HG02884 (cell line): ENCODE measurements around the gene PSMB8.

Experiments
- ATAC-seq: cut with Tn5 transposase; IDR thresholded peaks from one replicate; pipeline ENCODE4 v1.9.1; 2021; ENCODE audit warnings: mild to moderate bottlenecking, moderate library complexity; ENCODE audit not compliant: unreplicated experiment

Gene PSMB8

GRCh38 chr6:32857156-32857891, 13.5 kb upstream of the PSMB8 start:
- no peak for ATAC-seq

DNA sequence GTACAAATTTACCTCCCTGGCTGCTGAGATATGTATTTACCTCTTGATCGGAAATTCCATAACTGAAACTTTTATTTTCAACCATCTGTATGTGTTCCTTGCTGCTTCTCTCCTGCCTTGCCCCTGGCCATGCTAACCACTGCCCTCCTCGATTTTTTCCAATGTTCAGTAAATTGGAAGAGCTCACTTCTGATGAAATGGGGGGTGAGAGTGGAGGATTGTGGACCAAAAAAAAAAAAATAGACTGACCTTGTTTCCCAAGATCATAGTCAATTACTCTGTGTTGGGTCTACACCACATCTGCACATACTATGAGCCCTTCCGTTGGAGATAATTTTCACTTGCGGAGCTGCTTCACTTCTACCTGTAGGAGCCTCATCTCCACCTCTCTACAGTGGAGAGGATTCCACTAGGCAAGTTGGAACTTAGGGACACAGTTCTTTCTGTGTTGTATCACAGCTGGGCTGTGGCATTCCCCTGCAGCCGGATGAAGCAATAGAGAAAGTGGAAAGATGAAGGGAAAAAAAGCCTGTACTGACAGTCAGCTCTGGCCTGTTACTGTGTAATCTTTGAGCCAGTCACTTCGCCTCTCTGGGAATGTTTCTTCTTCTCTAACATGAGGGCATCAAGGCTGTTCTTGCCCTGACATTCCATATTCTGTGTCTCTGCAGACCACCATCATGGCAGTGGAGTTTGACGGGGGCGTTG, 11.8 kb upstream of the PSMB8 start:
- ATAC-seq, result no peak

- ATAC-seq, result peak; percentile 22
These were observed 10.7 kb upstream of the PSMB8 start for GRCh38 chr6:32854376-32855178.

DNA sequence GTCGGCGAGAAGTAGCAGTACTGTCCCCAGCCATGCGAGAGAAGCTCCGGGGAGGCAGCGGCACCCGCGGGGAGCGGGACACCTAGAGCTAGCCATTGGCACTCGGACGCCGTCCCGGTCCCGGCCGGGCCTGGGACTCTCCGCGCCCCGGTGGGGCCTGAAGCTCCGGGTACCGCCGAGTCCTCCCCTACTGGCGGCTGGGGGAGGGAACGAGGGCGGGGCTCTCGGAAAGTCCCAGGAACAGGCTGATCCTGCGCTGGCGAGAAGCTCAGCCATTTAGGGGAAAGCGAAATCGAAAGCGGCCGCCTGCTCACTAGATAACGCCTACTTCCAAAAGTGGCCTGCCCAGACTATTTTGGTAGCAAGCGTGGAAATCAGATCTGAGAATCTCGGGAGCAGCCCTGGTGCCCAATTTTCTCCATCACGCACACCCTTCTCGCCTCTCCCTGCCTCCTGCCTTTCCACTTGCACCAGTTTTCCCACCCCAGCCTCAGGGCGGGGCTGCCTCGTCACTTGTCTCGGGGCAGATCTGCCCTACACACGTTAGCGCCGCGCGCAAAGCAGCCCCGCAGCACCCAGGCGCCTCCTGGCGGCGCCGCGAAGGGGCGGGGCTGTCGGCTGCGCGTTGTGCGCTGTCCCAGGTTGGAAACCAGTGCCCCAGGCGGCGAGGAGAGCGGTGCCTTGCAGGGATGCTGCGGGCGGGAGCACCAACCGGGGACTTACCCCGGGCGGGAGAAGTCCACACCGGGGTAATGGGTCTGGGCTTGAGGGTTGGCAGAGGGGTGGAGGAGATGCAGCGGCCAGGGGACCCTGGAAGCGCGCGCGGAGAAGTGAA, 9.9 kb upstream of the PSMB8 start, which contains the start of the genes PSMB9 and TAP1:
TSS of gene PSMB9 (plus strand) at position 652 of the 835 bp plus-strand sequence. CDS start at position 690, 38 bp downstream.
TSS of gene TAP1 (minus strand) at position 164 of the 835 bp plus-strand sequence. CDS start at position 96, 68 bp downstream.
- ATAC-seq, result peak; percentile 82

DNA sequence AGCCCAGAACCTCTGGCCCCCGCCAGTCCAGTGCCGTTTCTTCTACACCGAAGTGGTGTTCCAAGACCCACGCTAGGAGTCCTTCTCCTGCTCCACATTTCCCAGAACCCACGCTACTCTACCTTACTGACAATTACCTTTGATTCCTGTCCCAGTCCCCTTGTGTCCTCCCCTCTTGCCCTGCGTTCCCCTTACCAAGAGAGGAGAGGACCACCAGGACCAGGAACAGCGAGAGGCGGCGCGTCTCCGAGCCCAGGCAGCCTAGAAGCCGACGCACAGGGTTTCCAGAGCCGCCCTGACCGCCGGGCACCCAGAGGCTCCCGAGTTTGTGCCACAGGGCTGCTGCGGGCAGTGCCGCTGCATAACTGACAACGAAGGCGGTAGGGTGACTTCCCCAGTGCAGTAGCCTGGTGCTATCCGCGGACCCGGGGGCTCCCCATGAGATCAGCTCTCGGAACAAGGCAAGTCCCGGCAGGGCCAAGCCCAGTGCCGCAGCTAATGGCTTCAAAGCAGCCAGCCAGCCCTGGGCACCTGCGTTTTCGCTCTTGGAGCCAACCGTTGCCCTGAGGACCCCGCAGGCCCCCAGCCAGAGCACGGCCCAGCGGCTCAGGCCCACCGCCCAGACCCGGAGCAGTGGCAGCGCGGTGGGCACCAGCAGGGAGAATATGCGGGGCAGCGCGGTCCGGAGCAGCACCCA, 9.1 kb upstream of the PSMB8 start:
- no peak for ATAC-seq

GRCh38 chr6:32852018-32852843, 8.4 kb upstream of the PSMB8 start:
- no peak for ATAC-seq

GRCh38 chr6:32851025-32851424, 7.2 kb upstream of the PSMB8 start:
- ATAC-seq, result no peak

DNA sequence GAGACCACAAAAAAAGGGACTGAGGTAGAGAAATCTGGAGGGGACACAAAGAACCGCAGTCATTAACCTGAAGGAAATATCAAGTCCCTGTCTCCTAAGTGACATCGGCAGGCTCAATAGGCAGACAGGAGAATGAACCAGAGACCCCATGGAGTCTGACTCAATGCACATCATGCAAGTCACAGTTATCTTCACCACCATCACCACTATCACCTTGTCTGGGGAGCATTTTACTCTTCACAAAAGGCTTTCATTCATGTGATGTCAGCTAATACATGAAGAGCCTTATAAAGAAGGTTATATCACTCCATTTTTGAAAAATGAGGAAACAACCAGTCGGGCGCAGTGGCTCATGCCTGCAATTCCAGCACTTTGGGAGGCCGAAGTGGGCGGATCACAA, 5.3 kb upstream of the PSMB8 start:
- no peak for ATAC-seq

DNA sequence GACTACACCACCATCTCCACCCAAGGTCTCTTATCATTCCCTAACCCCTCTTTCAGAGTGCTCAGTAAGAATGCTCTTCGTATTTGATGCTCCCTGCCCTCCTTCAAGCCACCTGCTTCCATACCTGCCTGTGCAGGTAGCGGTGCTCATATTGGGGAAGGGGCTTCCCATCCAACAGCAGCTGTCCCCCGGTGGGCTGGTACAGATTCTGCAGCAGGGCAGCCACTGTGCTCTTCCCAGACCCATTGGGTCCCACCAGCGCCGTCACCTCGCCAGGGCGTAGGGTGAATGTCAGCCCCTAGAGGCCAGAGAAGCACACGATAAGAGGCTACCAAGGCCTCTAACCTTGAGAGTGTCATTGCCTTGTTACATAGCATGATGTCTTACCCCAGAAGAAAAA, 3.9 kb upstream of the PSMB8 start:
- ATAC-seq, result no peak

DNA sequence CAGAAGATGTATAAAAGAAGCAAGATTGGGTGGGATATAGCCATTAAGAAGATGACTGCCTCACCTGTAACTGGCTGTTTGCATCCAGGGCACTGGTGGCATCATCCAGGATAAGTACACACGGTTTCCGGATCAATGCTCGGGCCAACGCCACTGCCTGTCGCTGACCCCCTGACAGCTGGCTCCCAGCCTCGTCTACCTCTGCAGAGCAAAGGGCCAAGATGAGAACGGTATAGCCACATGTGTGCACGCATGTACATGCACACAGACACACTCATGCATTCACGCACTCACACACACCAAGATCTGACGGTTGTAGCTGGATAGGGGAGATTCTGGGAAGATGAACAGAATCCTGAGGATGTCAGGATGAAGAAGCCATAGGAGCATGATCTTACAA, 3.2 kb upstream of the PSMB8 start:
- no peak for ATAC-seq

GRCh38 chr6:32845384-32845884, 1.6 kb upstream of the PSMB8 start:
- ATAC-seq, result no peak

GRCh38 chr6:32844839-32845383, 1.1 kb upstream of the PSMB8 start:
- ATAC-seq, result no peak

- no peak for ATAC-seq
These were observed 392 bp downstream of the PSMB8 start for GRCh38 chr6:32843331-32843978.

DNA sequence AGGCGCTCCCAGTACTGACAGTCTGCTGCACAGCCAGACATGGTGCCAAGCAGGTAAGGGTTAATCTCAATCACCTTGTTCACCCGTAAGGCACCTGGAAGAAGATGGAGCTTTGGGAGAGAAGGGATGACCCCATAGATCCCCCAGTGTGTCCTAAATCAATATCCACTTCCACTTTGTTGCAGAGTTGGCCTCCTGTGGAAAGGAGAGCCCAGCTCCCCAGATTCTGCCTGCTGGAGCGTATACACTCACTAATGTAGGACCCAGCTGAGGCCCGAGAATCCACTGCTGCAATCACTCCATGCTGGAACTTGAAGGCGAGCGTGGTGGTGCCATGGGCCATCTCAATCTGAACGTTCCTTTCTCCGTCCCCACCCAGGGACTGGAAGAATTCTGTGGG, 1.2 kb downstream of the PSMB8 start:
- ATAC-seq, result no peak

GRCh38 chr6:32842021-32842650, 1.7 kb downstream of the PSMB8 start:
- ATAC-seq, result no peak

DNA sequence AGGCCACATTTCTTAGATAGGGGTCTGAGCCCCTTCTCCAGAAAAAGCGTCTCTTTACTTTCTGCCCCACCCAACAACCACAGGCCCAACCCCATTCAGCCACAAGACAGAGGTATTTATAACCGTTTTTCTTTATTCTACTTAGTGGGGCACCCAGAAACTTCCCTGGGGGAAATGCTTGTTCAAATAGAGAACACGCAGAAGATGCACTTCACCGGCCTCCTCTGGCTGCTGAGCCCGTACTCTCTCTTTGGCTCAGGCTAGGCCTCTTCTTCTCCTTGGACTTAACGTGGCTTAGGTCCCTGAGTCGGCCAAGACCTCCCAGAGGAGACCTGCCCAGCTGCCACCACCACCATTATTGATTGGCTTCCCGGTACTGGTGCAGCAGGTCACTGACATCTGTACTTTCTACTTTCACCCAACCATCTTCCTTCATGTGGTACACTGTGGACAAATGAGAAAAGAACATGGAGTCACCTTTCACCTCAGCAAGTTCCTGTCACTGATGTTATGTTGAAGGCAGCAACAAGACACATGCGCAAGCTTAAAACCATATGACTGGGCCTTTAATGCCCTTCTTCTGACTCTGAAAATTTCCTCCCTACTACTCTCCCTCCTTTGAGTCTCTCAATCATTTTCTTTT, 3.1 kb downstream of the PSMB8 start:
- no peak for ATAC-seq

DNA sequence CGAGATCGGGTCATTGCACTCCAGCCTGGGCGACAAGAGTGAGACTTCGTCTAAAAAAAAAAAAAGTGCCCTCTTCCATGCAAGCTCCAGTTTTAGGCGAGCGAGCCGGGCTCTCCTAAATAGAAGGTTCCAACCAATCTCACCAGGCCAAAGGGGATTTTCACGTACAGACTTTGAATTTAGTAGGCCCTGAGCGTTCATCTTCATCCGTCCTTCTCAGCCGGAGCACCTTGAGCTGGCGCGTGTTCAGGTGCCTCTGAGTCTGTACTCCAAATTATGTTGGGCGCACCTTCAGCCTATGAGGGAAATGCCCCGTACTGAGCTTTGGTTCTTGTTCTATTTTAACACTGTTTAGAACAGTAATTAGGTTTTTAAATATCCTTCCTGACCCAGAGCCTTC, 4.5 kb downstream of the PSMB8 start:
- ATAC-seq, result no peak
